SK-N-SH (cell line): ENCODE results near the gene PTGIR. TPM values are rescaled to one million over a fixed set of nuclear protein-coding genes. Genes with fewer than 3 reads are reported as not detected.
A peak's percentile ranks its signal among the peaks of the same experiment; 100 is the strongest.

Experiments
- CTCF ChIA-PET: fragments of 300-600, 350-600 bp; formaldehyde crosslinking; extraction: SDS; loops from one replicate; lab custom pipeline; 2021; lab: Yijun Ruan, JAX
- POLR2A ChIA-PET: fragments of 350-600 bp; sonication (Branson Sonifier 250); formaldehyde crosslinking; extraction: SDS; loops from one replicate; lab custom pipeline; 2020; ENCODE audit warnings: antibody characterized with exemption, inconsistent platforms; lab: Yijun Ruan, JAX
- DNase-seq: peaks from one replicate; pipeline ENCODE4 v3.0.0; 2012
- H2AFZ ChIP-seq: fragments of 200-600 bp; sonication (generic); 2 replicates; pipeline ENCODE4 v1.8.1; 2016; ENCODE audit warnings: antibody characterized with exemption, mild to moderate bottlenecking, low read depth
- H3F3A ChIP-seq: fragments of 200-600 bp; sonication (generic); replicated peaks from 2 replicates; pipeline ENCODE3; 2016; ENCODE audit warnings: antibody characterized with exemption, mild to moderate bottlenecking; ENCODE audit not compliant: insufficient read depth
- H3K27ac ChIP-seq, 2 experiments: fragments of 200-500 bp in 1 of 2; fragments of 200-600 bp in 1 of 2; sonication (Bioruptor generic) in 1 of 2; sonication (generic), shearing (Covaris generic) in 1 of 2; 2 replicates each; pipeline versions ENCODE4 v1.5.1 to v1.6.1; 2014 to 2016; ENCODE audit warnings: low read depth in 2 of 2, inconsistent platforms in 1 of 2, low read length in 1 of 2, mild to moderate bottlenecking in 1 of 2, mixed read lengths in 1 of 2
- H3K27me3 ChIP-seq: fragments of 200-600 bp; sonication (generic), shearing (Covaris generic); 2 replicates; pipeline ENCODE4 v1.6.1; 2016; ENCODE audit warnings: mixed run types; ENCODE audit not compliant: insufficient read depth
- H3K36me3 ChIP-seq, 2 experiments: fragments of 200-500 bp in 1 of 2; fragments of 200-600 bp in 1 of 2; sonication (Bioruptor generic) in 1 of 2; sonication (generic) in 1 of 2; replicated peaks in 1 of 2; 2 replicates each; pipeline versions ENCODE3 to v1.5.1; 2014 to 2016; ENCODE audit warnings: low read length in 1 of 2, mild to moderate bottlenecking in 1 of 2; ENCODE audit not compliant: insufficient read depth in 2 of 2, control insufficient read depth in 1 of 2
- H3K4me1 ChIP-seq, 2 experiments: fragments of 200-500 bp in 1 of 2; fragments of 200-600 bp in 1 of 2; sonication (Bioruptor generic) in 1 of 2; sonication (generic), shearing (Covaris generic) in 1 of 2; 2 replicates each; pipeline versions ENCODE4 v1.5.1 to v1.6.1; 2014 to 2016; ENCODE audit warnings: low read depth in 1 of 2, low read length in 1 of 2, mixed run types in 1 of 2; ENCODE audit not compliant: insufficient read depth in 2 of 2, control insufficient read depth in 1 of 2
- H3K4me2 ChIP-seq: fragments of 200-600 bp; sonication (generic), shearing (Covaris generic); 2 replicates; pipeline ENCODE4 v1.6.1; 2017; ENCODE audit warnings: mixed run types
- H3K4me3 ChIP-seq, 2 experiments: fragments of 200-500 bp in 1 of 2; fragments of 200-600 bp in 1 of 2; sonication (Bioruptor generic) in 1 of 2; sonication (generic), shearing (Covaris generic) in 1 of 2; 2 replicates each; pipeline versions ENCODE4 v1.5.1 to v1.8.1; 2014 to 2016; ENCODE audit warnings: low read depth in 2 of 2, inconsistent platforms in 1 of 2, low read length in 1 of 2, mild to moderate bottlenecking in 1 of 2, mixed read lengths in 1 of 2, moderate library complexity in 1 of 2
- H3K79me2 ChIP-seq: fragments of 200-600 bp; sonication (generic); 2 replicates; pipeline ENCODE4 v1.8.1; 2017; ENCODE audit warnings: mild to moderate bottlenecking; ENCODE audit not compliant: insufficient read depth
- H3K9ac ChIP-seq: fragments of 200-600 bp; sonication (generic); 2 replicates; pipeline ENCODE4 v1.6.1; 2017; ENCODE audit warnings: mixed run types
- H3K9me2 ChIP-seq: fragments of 200-600 bp; sonication (generic); 2 replicates; pipeline ENCODE4 v1.6.1; 2017; ENCODE audit warnings: mixed run types
- H3K9me3 ChIP-seq: fragments of 200-600 bp; sonication (generic); 2 replicates; pipeline ENCODE4 v1.6.1; 2017; ENCODE audit warnings: mixed run types, mild to moderate bottlenecking, moderate library complexity
- H4K20me1 ChIP-seq: fragments of 200-600 bp; sonication (generic); 2 replicates; pipeline ENCODE4 v1.6.1; 2017; ENCODE audit warnings: mild to moderate bottlenecking, mixed run types; ENCODE audit not compliant: insufficient read depth
- CHD2 ChIP-seq: fragments of 150-350 bp; IDR thresholded peaks from 2 replicates; pipeline ENCODE4 v1.6.1; 2018; ENCODE audit warnings: low read length; ENCODE audit not compliant: partially characterized antibody
- FOSL2 ChIP-seq: IDR thresholded peaks from 2 replicates; pipeline ENCODE4 v1.4.0; 2012; ENCODE audit warnings: low read depth, mild to moderate bottlenecking, moderate library complexity, borderline replicate concordance
- GABPA ChIP-seq: IDR thresholded peaks from 2 replicates; pipeline ENCODE4 v1.4.0; 2012; ENCODE audit warnings: low read depth, mild to moderate bottlenecking
- IRF3 ChIP-seq: fragments of 150-350 bp; IDR thresholded peaks from 2 replicates; pipeline ENCODE4 v1.6.1; 2016; ENCODE audit warnings: mild to moderate bottlenecking, low read depth, low read length
- JUND ChIP-seq: IDR thresholded peaks from 2 replicates; pipeline ENCODE4 v1.4.0; 2012
- MAX ChIP-seq: IDR thresholded peaks from 2 replicates; pipeline ENCODE4 v1.4.0; 2012; ENCODE audit warnings: low read depth
- MEF2A ChIP-seq: IDR thresholded peaks from 2 replicates; pipeline ENCODE4 v1.4.0; 2012; ENCODE audit warnings: low read depth, borderline replicate concordance
- NFIC ChIP-seq: IDR thresholded peaks from 2 replicates; pipeline ENCODE4 v1.4.0; 2012; ENCODE audit warnings: borderline replicate concordance
- POLR2AphosphoS5 ChIP-seq: IDR thresholded peaks from 2 replicates; pipeline ENCODE4 v1.6.1; 2012; ENCODE audit warnings: low read depth, low read length
- RAD21 ChIP-seq: IDR thresholded peaks from 2 replicates; pipeline ENCODE4 v1.6.1; 2012; ENCODE audit warnings: mild to moderate bottlenecking, low read length
- RCOR1 ChIP-seq: fragments of 150-350 bp; IDR thresholded peaks from 2 replicates; pipeline ENCODE4 v1.6.1; 2017; ENCODE audit warnings: antibody characterized with exemption, low read length
- SIN3A ChIP-seq: IDR thresholded peaks from 2 replicates; pipeline ENCODE4 v1.6.1; 2012; ENCODE audit warnings: low read depth, mild to moderate bottlenecking, low read length, moderate library complexity, borderline replicate concordance
- SMC3 ChIP-seq: IDR thresholded peaks from 2 replicates; pipeline ENCODE4 v1.6.1; 2012; ENCODE audit warnings: low read depth, low read length, improper control_type of control experiment
- TAF1 ChIP-seq: IDR thresholded peaks from 2 replicates; pipeline ENCODE4 v1.6.1; 2012; ENCODE audit warnings: low read depth, mild to moderate bottlenecking, low read length, moderate library complexity, borderline replicate concordance
- TCF12 ChIP-seq: IDR thresholded peaks from 2 replicates; pipeline ENCODE4 v1.4.0; 2012
- USF2 ChIP-seq: fragments of 150-350 bp; IDR thresholded peaks from 2 replicates; pipeline ENCODE4 v1.6.1; 2017; ENCODE audit warnings: antibody characterized with exemption, low read length, low read depth, borderline replicate concordance
- WGBS: methylation state at CpG from one replicate; pipeline ENCODE4 v1.1.6; 2017; ENCODE audit warnings: low lambda C conversion rate; 5-methylcytosine and 5-hydroxymethylcytosine counted together
- polyA plus RNA-seq, 3 experiments: library from polyadenylated mRNA; depleted of rRNA; stranded (reverse); fragments of >200 nt; gene quantifications; 2 replicates each; pipeline ENCODE4 v1.2.3, GENCODE V29; 2012
- TF ChIP-seq, protein P1 (sequence below): fragments of 200-600 bp; sonication (generic); IDR thresholded peaks from 2 replicates; pipeline ENCODE4 v1.6.1; 2017; ENCODE audit warnings: antibody characterized with exemption, mild to moderate bottlenecking, moderate library complexity

Gene PTGIR
- polyA plus RNA-seq, 1 of the 3 experiments (the other 2 are of a cell fraction) = 2.5 TPM

- H3K79me2 ChIP-seq = no peaks in the 10 kb centered on the region; the same call in 1 of the 2 replicates
- TF ChIP-seq TAF1 (no peak), SMC3 (peak; percentile 98), RCOR1 (0 out of 2 replicates have a peak, but pooled peaks have one; percentile 27), TCF12 (no peak), MAX (peak; percentile 12; the same call in 1 of the 2 replicates), CHD2 (peak; percentile 24), GABPA (no peak), RAD21 (peak; percentile 100), SIN3A (0 out of 2 replicates have a peak, but pooled peaks have one; percentile 46)
- TF ChIP-seq, protein P1, sequence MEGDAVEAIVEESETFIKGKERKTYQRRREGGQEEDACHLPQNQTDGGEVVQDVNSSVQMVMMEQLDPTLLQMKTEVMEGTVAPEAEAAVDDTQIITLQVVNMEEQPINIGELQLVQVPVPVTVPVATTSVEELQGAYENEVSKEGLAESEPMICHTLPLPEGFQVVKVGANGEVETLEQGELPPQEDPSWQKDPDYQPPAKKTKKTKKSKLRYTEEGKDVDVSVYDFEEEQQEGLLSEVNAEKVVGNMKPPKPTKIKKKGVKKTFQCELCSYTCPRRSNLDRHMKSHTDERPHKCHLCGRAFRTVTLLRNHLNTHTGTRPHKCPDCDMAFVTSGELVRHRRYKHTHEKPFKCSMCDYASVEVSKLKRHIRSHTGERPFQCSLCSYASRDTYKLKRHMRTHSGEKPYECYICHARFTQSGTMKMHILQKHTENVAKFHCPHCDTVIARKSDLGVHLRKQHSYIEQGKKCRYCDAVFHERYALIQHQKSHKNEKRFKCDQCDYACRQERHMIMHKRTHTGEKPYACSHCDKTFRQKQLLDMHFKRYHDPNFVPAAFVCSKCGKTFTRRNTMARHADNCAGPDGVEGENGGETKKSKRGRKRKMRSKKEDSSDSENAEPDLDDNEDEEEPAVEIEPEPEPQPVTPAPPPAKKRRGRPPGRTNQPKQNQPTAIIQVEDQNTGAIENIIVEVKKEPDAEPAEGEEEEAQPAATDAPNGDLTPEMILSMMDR = peak; percentile 98
- no peaks in the 10 kb centered on the region; the same call in 1 of the 2 replicates for H4K20me1 ChIP-seq
- peak overlapping the region; percentile 79 for H3K4me2 ChIP-seq
- H3K9me3 ChIP-seq = no peaks in the 10 kb centered on the region
- ChIA-PET CTCF (interaction anchor here (0.5 to 9.5 kb wide), 46 partner anchors 10 to 179 kb away, joined by 3 to 471 read pairs (median 4); partner anchors contain the start of genes CALM3, GNG8 and PTGIR), POLR2A (interaction anchor here (1.2 to 4.0 kb wide), 7 partner anchors 27 to 61 kb away, joined by 4 to 31 read pairs (median 12); partner anchors contain the start of genes CALM3 and GNG8)
- no peaks in the 10 kb centered on the region for H3K9me2 ChIP-seq
- peaks cover 17% of the 10 kb centered on the region for H3F3A ChIP-seq
- H2AFZ ChIP-seq = peak overlapping the region; percentile 84
- H3K9ac ChIP-seq = peak overlapping the region; percentile 47; the same call in 1 of the 2 replicates
- H3K4me3 ChIP-seq = peak overlapping the region; percentile 39 to 59
- peak; percentile 76 for DNase-seq
- H3K36me3 ChIP-seq = no peaks in the 10 kb centered on the region
- H3K27me3 ChIP-seq = no peaks in the 10 kb centered on the region
- 6% methylated on average over 19 of the region's 19 CpGs for WGBS
- peak overlapping the region; percentile 52 to 84; a peak in 3 of 4 replicates for H3K27ac ChIP-seq
- H3K4me1 ChIP-seq = peaks cover 0 to 18% of the 10 kb centered on the region in 2 experiments; a peak in 1 of 4 replicates
Measured at GRCh38 chr19:46661735-46662592, 37.1 kb upstream of the PTGIR start.

DNA sequence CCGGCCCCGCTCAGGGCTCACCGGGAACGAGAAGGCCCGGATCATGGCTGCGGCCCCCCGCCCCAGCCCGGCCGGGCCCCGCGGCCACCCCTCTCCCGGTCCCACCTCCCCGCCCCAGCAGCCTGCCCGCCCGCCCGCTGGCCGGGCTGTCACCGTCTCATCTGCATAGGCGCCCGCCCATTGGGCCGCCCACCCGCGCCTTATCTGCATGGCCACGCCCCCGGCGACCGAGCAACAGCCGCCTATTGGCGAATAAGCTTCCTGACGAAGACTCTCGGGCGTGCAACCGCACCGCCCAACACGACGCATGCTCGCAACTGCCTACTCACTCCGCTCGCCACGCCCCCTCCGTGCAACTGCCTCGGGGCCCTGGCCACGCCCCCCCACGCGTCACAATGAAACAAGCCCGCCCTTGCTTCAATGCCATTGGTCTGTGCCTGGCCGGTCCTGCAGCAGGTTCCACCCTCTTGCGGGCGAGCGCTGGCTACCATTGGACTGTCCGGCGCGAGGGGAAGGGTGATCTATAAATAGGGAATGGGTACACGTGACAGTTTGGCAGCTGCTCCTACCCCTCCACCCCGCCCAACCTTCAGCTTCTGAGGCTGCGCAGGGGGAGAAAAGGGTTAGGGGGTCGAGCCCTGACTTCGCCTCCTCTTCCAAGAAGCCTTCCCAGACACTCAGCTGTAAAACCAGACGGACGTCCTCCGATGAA lies 36.3 kb upstream of the PTGIR start, which contains the start of gene DACT3:
DACT3 (minus strand) TSS at position 163 of the 712 bp plus-strand sequence; CDS start at position 45, 118 bp downstream.
- Histone ChIP-seq H4K20me1 (peaks cover 5% of the 10 kb centered on the region; the same call in 1 of the 2 replicates), H3K4me1 (peaks cover 0 to 18% of the 10 kb centered on the region in 2 experiments; a peak in 1 of 4 replicates), H3F3A (peaks cover 17% of the 10 kb centered on the region), H3K36me3 (peaks cover 0 to 3% of the 10 kb centered on the region in 2 experiments), H3K9me2 (no peaks in the 10 kb centered on the region), H3K9me3 (no peaks in the 10 kb centered on the region), H3K27ac (peak within 1 kb of the TSS; percentile 52 to 84; a peak in 3 of 4 replicates), H3K27me3 (no peaks in the 10 kb centered on the region), H2AFZ (peak within 1 kb of the TSS; percentile 84), H3K4me3 (peak within 1 kb of the TSS; percentile 69 to 88), H3K9ac (peak within 1 kb of the TSS; percentile 56; the same call in 1 of the 2 replicates), H3K4me2 (peak within 1 kb of the TSS; percentile 90), H3K79me2 (no peaks in the 10 kb centered on the region; the same call in 1 of the 2 replicates)
- DNase-seq = peak; percentile 96
- ChIA-PET POLR2A (interaction anchor here (0.9 to 4.0 kb wide), 7 partner anchors 26 to 60 kb away, joined by 4 to 31 read pairs (median 12); partner anchors contain the start of genes CALM3 and GNG8), CTCF (interaction anchor here (0.5 to 9.5 kb wide), 33 partner anchors 9 to 179 kb away, joined by 3 to 471 read pairs (median 6); partner anchors contain the start of genes CALM3, GNG8 and PTGIR)
- 3% methylated on average over 20 of the region's 61 CpGs for WGBS
- no peak for TF ChIP-seq TAF1
- TF ChIP-seq IRF3 = peak; percentile 44; the same call in 1 of the 2 replicates
- peak; percentile 76 for TF ChIP-seq NFIC
- TF ChIP-seq JUND = no peak
- TF ChIP-seq GABPA = no peak
- no peak for TF ChIP-seq POLR2AphosphoS5
- no peak for TF ChIP-seq RCOR1
- TF ChIP-seq USF2 = peak; percentile 66; the same call in 1 of the 2 replicates
- peak; percentile 70; the same call in 1 of the 2 replicates for TF ChIP-seq MEF2A
- TF ChIP-seq SMC3 = no peak
- TF ChIP-seq MAX = peak; percentile 83
- TF ChIP-seq FOSL2 = no peak
